Glutamatergic neuron (in vitro differentiated cells): Measurements from ENCODE around the gene OR10G2. TPM values are rescaled to one million over a fixed set of nuclear protein-coding genes. Genes with fewer than 3 reads are reported as not detected.
"Not testable (repeated sequence)": the region's sequence is repeated elsewhere in the genome, so short reads cannot be mapped to it uniquely, and the experiment has no call there.

Experiments used
- DNase-seq: peaks from one replicate; pipeline ENCODE4 v3.0.0; 2022
- H3K27ac Mint-ChIP-seq: one replicate; pipeline ENCODE4 v1.8.0; 2020; ENCODE audit warnings: mild to moderate bottlenecking, mixed read lengths, inconsistent platforms; ENCODE audit not compliant: unreplicated experiment
- H3K27me3 Mint-ChIP-seq: one replicate; pipeline ENCODE4 v1.8.0; 2020; ENCODE audit warnings: mild to moderate bottlenecking, moderate library complexity, mixed read lengths, inconsistent platforms; ENCODE audit not compliant: unreplicated experiment
- H3K36me3 Mint-ChIP-seq: one replicate; pipeline ENCODE4 v1.8.0; 2020; ENCODE audit warnings: mild to moderate bottlenecking, mixed read lengths, inconsistent platforms; ENCODE audit not compliant: unreplicated experiment
- H3K4me1 Mint-ChIP-seq: one replicate; pipeline ENCODE4 v1.8.0; 2020; ENCODE audit warnings: mild to moderate bottlenecking, low read depth, mixed read lengths, inconsistent platforms; ENCODE audit not compliant: unreplicated experiment
- H3K4me3 Mint-ChIP-seq: one replicate; pipeline ENCODE4 v1.8.0; 2020; ENCODE audit warnings: mild to moderate bottlenecking, mixed read lengths, inconsistent platforms; ENCODE audit not compliant: unreplicated experiment
- H3K9me3 Mint-ChIP-seq: one replicate; pipeline ENCODE4 v1.8.0; 2020; ENCODE audit warnings: mild to moderate bottlenecking, moderate library complexity, mixed read lengths, inconsistent platforms; ENCODE audit not compliant: unreplicated experiment
- total RNA-seq: library from RNA; stranded (reverse); fragmentation: NEBNext Ultra II Directional; extraction: Animal tissue kit (Norgen Biotek cat#: 25700); gene quantifications from one replicate; pipeline ENCODE4 v1.2.1, GENCODE V29; 2021; ENCODE audit not compliant: unreplicated experiment
- TF ChIP-seq, protein P1 (sequence below): fragments of 200-600 bp; sonication (generic); IDR thresholded peaks from one replicate; pipeline ENCODE4 v1.5.0; 2021; ENCODE audit not compliant: partially characterized antibody, unreplicated experiment

The OR10G2 gene
- total RNA-seq, 1 donor from 2014 or later: not detected

GRCh38 chr14:21612324-21612723 lies 22.4 kb downstream of the OR10G2 start:
- Mint-ChIP-seq H3K4me3 (no peak overlapping the region), H3K9me3 (no peaks in the 10 kb centered on the region), H3K4me1 (no peaks in the 10 kb centered on the region), H3K27me3 (peaks cover 4% of the 10 kb centered on the region), H3K27ac (no peak overlapping the region), H3K36me3 (no peaks in the 10 kb centered on the region)
- no peak for DNase-seq
- TF ChIP-seq, protein P1, sequence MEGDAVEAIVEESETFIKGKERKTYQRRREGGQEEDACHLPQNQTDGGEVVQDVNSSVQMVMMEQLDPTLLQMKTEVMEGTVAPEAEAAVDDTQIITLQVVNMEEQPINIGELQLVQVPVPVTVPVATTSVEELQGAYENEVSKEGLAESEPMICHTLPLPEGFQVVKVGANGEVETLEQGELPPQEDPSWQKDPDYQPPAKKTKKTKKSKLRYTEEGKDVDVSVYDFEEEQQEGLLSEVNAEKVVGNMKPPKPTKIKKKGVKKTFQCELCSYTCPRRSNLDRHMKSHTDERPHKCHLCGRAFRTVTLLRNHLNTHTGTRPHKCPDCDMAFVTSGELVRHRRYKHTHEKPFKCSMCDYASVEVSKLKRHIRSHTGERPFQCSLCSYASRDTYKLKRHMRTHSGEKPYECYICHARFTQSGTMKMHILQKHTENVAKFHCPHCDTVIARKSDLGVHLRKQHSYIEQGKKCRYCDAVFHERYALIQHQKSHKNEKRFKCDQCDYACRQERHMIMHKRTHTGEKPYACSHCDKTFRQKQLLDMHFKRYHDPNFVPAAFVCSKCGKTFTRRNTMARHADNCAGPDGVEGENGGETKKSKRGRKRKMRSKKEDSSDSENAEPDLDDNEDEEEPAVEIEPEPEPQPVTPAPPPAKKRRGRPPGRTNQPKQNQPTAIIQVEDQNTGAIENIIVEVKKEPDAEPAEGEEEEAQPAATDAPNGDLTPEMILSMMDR: no peak

- H3K4me1 Mint-ChIP-seq, H3K27me3 Mint-ChIP-seq, H3K36me3 Mint-ChIP-seq, H3K4me3 Mint-ChIP-seq, H3K27ac Mint-ChIP-seq, DNase-seq, H3K9me3 Mint-ChIP-seq: not testable (repeated sequence)
These were observed 32.6 kb downstream of the OR10G2 start for GRCh38 chr14:21602181-21602580.

DNA sequence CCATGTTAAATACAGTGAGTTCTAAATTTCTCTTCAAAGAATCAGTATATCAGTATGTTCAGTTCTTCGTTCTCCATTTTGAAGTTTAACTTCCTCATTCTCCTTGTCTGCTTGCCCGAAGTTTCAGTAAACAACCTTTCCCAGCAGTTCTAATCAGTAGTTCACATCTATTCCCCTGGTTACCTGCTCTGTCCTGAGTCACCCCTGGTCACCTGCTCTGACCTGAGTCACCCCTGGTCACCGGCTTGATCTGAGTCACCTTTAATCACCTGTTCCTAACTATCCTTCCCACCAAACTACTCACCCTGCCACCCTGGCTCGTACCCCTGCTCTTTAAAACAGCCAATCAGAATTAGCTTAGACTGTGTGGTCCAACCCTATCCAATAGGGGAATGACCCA lies 45.4 kb downstream of the OR10G2 start:
- no peak overlapping the region for H3K27ac Mint-ChIP-seq
- H3K9me3 Mint-ChIP-seq: peaks cover 10% of the 10 kb centered on the region
- TF ChIP-seq, protein P1: no peak
- H3K36me3 Mint-ChIP-seq: peaks cover 14% of the 10 kb centered on the region
- no peak overlapping the region for H3K4me3 Mint-ChIP-seq
- DNase-seq: no peak
- no peaks in the 10 kb centered on the region for H3K27me3 Mint-ChIP-seq
- no peaks in the 10 kb centered on the region for H3K4me1 Mint-ChIP-seq

Other genes starting within 250 kb of the OR10G2 start
- gene CHD8, start 178.8 kb downstream of the OR10G2 start, total RNA-seq: 146 TPM
- 75.2 TPM for gene RAB2B, start 158.0 kb downstream of the OR10G2 start, total RNA-seq
- 63.0 TPM for gene TOX4, start 157.7 kb downstream of the OR10G2 start, total RNA-seq
- 90.0 TPM for gene METTL3, start 123.6 kb downstream of the OR10G2 start, total RNA-seq
- 62.9 TPM for gene SALL2, start 108.6 kb downstream of the OR10G2 start, total RNA-seq
- not detected for gene OR10G3, start 54.9 kb downstream of the OR10G2 start, total RNA-seq
- gene OR4E2, start 18.9 kb upstream of the OR10G2 start, total RNA-seq: not detected
- not detected for gene OR4E1, start 38.9 kb upstream of the OR10G2 start, total RNA-seq